ENCODE measurements around the gene BEND2. TPM values are rescaled to one million over a fixed set of nuclear protein-coding genes. Genes with fewer than 3 reads are reported as not detected.

Gene BEND2
- total RNA-seq, 1 experiment from 2014 or later, result not detected

DNA sequence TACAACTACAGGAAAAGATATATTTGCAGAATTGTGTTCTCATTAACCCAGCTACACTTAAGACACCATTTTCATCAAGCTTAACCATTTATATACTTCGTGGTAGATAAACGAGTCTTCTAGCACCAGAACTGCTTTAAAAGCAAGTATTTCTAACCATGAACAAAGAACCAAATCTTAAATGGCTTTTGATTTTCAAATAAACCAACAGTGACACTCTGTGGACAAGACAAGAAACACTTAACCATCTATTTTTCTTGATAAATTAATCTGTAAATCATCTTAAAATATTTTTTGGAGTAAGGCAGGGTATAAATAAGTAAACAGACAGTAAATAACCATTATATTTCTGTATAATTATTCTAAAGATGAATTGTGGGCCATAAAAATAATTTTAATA is 10.2 kb downstream of the BEND2 start (continued):
- TF ChIP-seq, protein P1, sequence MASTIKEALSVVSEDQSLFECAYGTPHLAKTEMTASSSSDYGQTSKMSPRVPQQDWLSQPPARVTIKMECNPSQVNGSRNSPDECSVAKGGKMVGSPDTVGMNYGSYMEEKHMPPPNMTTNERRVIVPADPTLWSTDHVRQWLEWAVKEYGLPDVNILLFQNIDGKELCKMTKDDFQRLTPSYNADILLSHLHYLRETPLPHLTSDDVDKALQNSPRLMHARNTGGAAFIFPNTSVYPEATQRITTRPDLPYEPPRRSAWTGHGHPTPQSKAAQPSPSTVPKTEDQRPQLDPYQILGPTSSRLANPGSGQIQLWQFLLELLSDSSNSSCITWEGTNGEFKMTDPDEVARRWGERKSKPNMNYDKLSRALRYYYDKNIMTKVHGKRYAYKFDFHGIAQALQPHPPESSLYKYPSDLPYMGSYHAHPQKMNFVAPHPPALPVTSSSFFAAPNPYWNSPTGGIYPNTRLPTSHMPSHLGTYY (CRISPR knock-in tag; IDR thresholded peaks at IDR 0.05), result no peak
- TF ChIP-seq, protein P2, sequence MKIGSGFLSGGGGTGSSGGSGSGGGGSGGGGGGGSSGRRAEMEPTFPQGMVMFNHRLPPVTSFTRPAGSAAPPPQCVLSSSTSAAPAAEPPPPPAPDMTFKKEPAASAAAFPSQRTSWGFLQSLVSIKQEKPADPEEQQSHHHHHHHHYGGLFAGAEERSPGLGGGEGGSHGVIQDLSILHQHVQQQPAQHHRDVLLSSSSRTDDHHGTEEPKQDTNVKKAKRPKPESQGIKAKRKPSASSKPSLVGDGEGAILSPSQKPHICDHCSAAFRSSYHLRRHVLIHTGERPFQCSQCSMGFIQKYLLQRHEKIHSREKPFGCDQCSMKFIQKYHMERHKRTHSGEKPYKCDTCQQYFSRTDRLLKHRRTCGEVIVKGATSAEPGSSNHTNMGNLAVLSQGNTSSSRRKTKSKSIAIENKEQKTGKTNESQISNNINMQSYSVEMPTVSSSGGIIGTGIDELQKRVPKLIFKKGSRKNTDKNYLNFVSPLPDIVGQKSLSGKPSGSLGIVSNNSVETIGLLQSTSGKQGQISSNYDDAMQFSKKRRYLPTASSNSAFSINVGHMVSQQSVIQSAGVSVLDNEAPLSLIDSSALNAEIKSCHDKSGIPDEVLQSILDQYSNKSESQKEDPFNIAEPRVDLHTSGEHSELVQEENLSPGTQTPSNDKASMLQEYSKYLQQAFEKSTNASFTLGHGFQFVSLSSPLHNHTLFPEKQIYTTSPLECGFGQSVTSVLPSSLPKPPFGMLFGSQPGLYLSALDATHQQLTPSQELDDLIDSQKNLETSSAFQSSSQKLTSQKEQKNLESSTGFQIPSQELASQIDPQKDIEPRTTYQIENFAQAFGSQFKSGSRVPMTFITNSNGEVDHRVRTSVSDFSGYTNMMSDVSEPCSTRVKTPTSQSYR (CRISPR knock-in tag; IDR thresholded peaks at IDR 0.05), result no peak
- TF ChIP-seq MXD4 (CRISPR knock-in tag; IDR thresholded peaks at IDR 0.05; ENCODE audit: borderline replicate concordance) (no peak), OVOL2 (CRISPR knock-in tag; IDR thresholded peaks at IDR 0.05; ENCODE audit: borderline replicate concordance) (no peak), ETV6 (CRISPR knock-in tag; IDR thresholded peaks at IDR 0.05) (no peak), CREB1 (CRISPR knock-in tag; IDR thresholded peaks at IDR 0.05) (no peak)
- TF ChIP-seq, protein P3, sequence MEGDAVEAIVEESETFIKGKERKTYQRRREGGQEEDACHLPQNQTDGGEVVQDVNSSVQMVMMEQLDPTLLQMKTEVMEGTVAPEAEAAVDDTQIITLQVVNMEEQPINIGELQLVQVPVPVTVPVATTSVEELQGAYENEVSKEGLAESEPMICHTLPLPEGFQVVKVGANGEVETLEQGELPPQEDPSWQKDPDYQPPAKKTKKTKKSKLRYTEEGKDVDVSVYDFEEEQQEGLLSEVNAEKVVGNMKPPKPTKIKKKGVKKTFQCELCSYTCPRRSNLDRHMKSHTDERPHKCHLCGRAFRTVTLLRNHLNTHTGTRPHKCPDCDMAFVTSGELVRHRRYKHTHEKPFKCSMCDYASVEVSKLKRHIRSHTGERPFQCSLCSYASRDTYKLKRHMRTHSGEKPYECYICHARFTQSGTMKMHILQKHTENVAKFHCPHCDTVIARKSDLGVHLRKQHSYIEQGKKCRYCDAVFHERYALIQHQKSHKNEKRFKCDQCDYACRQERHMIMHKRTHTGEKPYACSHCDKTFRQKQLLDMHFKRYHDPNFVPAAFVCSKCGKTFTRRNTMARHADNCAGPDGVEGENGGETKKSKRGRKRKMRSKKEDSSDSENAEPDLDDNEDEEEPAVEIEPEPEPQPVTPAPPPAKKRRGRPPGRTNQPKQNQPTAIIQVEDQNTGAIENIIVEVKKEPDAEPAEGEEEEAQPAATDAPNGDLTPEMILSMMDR (IDR thresholded peaks at IDR 0.05), result no peak

DNA sequence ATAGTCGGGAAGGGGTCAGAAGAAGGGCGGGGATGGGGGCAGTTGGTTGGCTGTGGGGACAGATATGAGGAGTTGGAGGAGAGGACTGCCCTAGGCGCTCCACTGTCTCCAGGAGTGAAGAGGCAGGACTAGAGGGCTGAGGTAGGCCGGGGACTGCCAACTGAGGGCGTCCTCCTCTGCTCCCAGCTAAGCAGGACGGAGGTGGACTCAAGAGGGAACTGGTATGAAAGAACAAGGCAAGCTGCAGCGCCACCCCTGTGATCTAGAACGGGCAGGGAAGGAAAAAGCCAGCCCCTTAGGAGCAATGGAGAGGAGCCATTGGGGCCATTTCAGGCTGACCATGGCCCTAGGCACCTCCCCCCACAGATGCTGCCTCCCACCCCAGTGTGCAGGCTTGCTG is 14.0 kb downstream of the BEND2 start:
- Mint-ChIP-seq H3K27ac (no peak overlapping the region), H3K36me3 (no peaks in the 10 kb centered on the region), H3K9me3 (no peaks in the 10 kb centered on the region), H3K4me3 (no peak overlapping the region), H3K4me1 (no peaks in the 10 kb centered on the region), H3K27me3 (ENCODE audit: low read depth) (no peaks in the 10 kb centered on the region; the same call in 1 of the 2 replicates)
- DNase-seq (ENCODE audit: low spot score) (no peak), ATAC-seq (no peak)
- ChIA-PET CTCF (interaction anchor here (1.1 kb wide), 1 partner anchor 394 kb away, joined by 3 read pairs; no protein-coding TSS in a partner anchor), POLR2A (no interaction called here)
- TF ChIP-seq SP1 (CRISPR knock-in tag; conservative IDR thresholded peaks at IDR 0.05) (no peak), ZNF263 (CRISPR knock-in tag; IDR thresholded peaks at IDR 0.05; ENCODE audit: low read depth) (no peak)

DNA sequence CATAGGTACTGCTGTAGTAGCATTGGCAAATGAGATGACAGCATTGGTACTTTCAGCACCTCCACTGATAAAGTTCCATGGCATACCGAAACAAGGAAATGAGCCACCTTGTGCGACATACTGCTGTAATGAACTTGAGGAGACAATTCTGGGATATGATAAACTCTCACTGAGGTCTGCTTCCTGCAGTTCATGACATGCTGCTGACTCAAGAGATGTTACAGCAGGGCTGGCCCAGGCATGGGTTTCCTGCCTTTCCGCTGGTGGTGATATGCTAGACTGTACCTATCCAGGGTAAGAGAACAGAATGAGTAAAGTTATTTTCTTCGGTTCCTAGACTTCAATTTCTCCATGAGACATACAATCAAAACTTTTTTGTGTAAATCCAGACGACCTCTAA is 17.1 kb downstream of the BEND2 start:
- ChIA-PET CTCF (no interaction called here), POLR2A (no interaction called here)
- ATAC-seq (no peak), DNase-seq (ENCODE audit: low spot score) (no peak)
- no peak overlapping the region for H3K27ac Mint-ChIP-seq
- H3K4me3 Mint-ChIP-seq, result no peak overlapping the region
- H3K27me3 Mint-ChIP-seq (ENCODE audit: low read depth), result no peaks in the 10 kb centered on the region; the same call in 1 of the 2 replicates
- TF ChIP-seq, protein P4, sequence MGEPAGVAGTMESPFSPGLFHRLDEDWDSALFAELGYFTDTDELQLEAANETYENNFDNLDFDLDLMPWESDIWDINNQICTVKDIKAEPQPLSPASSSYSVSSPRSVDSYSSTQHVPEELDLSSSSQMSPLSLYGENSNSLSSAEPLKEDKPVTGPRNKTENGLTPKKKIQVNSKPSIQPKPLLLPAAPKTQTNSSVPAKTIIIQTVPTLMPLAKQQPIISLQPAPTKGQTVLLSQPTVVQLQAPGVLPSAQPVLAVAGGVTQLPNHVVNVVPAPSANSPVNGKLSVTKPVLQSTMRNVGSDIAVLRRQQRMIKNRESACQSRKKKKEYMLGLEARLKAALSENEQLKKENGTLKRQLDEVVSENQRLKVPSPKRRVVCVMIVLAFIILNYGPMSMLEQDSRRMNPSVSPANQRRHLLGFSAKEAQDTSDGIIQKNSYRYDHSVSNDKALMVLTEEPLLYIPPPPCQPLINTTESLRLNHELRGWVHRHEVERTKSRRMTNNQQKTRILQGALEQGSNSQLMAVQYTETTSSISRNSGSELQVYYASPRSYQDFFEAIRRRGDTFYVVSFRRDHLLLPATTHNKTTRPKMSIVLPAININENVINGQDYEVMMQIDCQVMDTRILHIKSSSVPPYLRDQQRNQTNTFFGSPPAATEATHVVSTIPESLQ (CRISPR knock-in tag; IDR thresholded peaks at IDR 0.05), result no peak
- no peak for TF ChIP-seq SMAD4 (CRISPR knock-in tag; IDR thresholded peaks at IDR 0.05)
- TF ChIP-seq ZNF232 (CRISPR knock-in tag; IDR thresholded peaks at IDR 0.05), result no peak
- TF ChIP-seq TCF7 (CRISPR knock-in tag; IDR thresholded peaks at IDR 0.05; ENCODE audit: low read depth), result no peak
- no peaks in the 10 kb centered on the region for H3K4me1 Mint-ChIP-seq
- no peaks in the 10 kb centered on the region for H3K36me3 Mint-ChIP-seq
- no peaks in the 10 kb centered on the region for H3K9me3 Mint-ChIP-seq

DNA sequence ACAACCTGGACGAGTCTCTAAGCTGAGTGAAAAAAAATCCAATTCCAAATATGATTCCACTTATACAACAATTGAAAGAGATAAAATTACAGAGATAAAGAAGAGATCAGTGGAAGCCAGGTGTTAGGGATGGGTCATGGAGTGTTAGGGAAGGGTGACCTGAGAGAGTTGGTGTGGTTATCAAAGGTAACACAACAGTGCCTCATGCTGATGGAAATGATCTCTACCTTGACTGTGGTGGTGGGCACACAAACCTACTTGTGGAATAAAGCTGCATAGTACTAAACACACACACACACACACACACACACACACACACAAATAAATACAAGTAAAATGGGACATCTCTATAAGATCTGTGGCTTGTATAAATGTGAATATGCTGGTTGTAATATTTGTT is 26.0 kb downstream of the BEND2 start:
- ATAC-seq (no peak), DNase-seq (ENCODE audit: low spot score) (no peak)
- Mint-ChIP-seq H3K9me3 (no peaks in the 10 kb centered on the region), H3K27ac (no peak overlapping the region), H3K27me3 (ENCODE audit: low read depth) (no peaks in the 10 kb centered on the region), H3K4me3 (no peak overlapping the region), H3K4me1 (peaks cover 8% of the 10 kb centered on the region), H3K36me3 (no peaks in the 10 kb centered on the region)
- CTCF ChIA-PET, result interaction anchor here (0.7 kb wide), 1 partner anchor 250 kb away, joined by 4 read pairs; no protein-coding TSS in a partner anchor
- POLR2A ChIA-PET, result interaction anchor here (0.7 kb wide), 1 partner anchor 21 kb away, joined by 3 read pairs; no protein-coding TSS in a partner anchor
- TF ChIP-seq OVOL2 (CRISPR knock-in tag; IDR thresholded peaks at IDR 0.05; ENCODE audit: borderline replicate concordance) (no peak), PRRX2 (CRISPR knock-in tag; IDR thresholded peaks at IDR 0.05) (no peak), MXD4 (CRISPR knock-in tag; IDR thresholded peaks at IDR 0.05; ENCODE audit: borderline replicate concordance) (no peak), KAT7 (CRISPR knock-in tag; IDR thresholded peaks at IDR 0.05; ENCODE audit: borderline replicate concordance) (no peak), JUN (CRISPR knock-in tag; IDR thresholded peaks at IDR 0.05) (no peak), SOX15 (CRISPR knock-in tag; IDR thresholded peaks at IDR 0.05) (no peak), ZNF219 (CRISPR knock-in tag; IDR thresholded peaks at IDR 0.05; ENCODE audit: borderline replicate concordance) (no peak), ATF1 (CRISPR knock-in tag; IDR thresholded peaks at IDR 0.05) (no peak), IRF2 (CRISPR knock-in tag; IDR thresholded peaks at IDR 0.05; ENCODE audit: borderline replicate concordance, low read depth) (no peak), FOXK1 (CRISPR knock-in tag; IDR thresholded peaks at IDR 0.05) (no peak)
- TF ChIP-seq, protein P5, sequence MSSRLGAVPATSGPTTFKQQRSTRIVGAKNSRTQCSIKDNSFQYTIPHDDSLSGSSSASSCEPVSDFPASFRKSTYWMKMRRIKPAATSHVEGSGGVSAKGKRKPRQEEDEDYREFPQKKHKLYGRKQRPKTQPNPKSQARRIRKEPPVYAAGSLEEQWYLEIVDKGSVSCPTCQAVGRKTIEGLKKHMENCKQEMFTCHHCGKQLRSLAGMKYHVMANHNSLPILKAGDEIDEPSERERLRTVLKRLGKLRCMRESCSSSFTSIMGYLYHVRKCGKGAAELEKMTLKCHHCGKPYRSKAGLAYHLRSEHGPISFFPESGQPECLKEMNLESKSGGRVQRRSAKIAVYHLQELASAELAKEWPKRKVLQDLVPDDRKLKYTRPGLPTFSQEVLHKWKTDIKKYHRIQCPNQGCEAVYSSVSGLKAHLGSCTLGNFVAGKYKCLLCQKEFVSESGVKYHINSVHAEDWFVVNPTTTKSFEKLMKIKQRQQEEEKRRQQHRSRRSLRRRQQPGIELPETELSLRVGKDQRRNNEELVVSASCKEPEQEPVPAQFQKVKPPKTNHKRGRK (CRISPR knock-in tag; IDR thresholded peaks at IDR 0.05; ENCODE audit: borderline replicate concordance), result no peak
- TF ChIP-seq, protein P6, sequence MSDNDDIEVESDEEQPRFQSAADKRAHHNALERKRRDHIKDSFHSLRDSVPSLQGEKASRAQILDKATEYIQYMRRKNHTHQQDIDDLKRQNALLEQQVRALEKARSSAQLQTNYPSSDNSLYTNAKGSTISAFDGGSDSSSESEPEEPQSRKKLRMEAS (CRISPR knock-in tag; IDR thresholded peaks at IDR 0.05), result no peak

All from WTC11 (cell line).